Skin epidermis (tissue), 12 donors: ENCODE data around the gene ITCH.

ENCODE experiments used
- H3K27ac ChIP-seq, 21 experiments: fragments of 200-600 bp; sonication (generic) in 11 of 21; one replicate each; pipeline ENCODE4 v1.5.0; 2020; ENCODE audit warnings: mild to moderate bottlenecking in 3 of 21, inconsistent platforms in 2 of 21, moderate library complexity in 2 of 21
- H3K4me3 ChIP-seq, 7 experiments: fragments of 200-600 bp; sonication (generic) in 2 of 7; one replicate each; pipeline ENCODE4 v1.5.0; 2020; ENCODE audit warnings: inconsistent platforms in 2 of 7, mild to moderate bottlenecking in 2 of 7, moderate library complexity in 1 of 7

ITCH gene

DNA sequence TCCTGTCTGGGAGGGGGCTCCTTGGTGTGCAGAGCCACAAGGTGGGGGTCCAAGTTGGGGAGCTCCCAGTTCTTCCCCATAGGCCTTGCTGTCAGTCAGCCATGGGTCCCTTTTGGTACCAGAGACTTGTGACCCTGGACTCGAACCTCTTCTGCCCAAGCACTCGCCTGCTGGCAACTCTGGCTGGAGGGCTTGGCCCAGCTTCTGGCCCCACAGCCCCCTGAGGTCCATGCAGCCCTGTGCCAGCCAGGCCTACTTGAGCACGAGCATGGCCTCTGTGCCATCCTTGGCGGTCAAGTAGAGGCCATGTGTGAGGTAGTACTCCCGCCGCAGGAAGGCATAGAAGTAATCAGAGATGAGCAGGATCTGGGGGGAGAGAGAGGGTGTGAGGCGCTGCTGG is 197.5 kb downstream of the ITCH start:
- no peak overlapping the region for H3K4me3 ChIP-seq
- H3K27ac ChIP-seq: peak overlapping the region in 1 of 21 experiments; percentile 32
